ENCODE data around the gene CENPT.
"Not testable (repeated sequence)": the region's sequence is repeated elsewhere in the genome, so short reads cannot be mapped to it uniquely, and the experiment has no call there.

CENPT gene

DNA sequence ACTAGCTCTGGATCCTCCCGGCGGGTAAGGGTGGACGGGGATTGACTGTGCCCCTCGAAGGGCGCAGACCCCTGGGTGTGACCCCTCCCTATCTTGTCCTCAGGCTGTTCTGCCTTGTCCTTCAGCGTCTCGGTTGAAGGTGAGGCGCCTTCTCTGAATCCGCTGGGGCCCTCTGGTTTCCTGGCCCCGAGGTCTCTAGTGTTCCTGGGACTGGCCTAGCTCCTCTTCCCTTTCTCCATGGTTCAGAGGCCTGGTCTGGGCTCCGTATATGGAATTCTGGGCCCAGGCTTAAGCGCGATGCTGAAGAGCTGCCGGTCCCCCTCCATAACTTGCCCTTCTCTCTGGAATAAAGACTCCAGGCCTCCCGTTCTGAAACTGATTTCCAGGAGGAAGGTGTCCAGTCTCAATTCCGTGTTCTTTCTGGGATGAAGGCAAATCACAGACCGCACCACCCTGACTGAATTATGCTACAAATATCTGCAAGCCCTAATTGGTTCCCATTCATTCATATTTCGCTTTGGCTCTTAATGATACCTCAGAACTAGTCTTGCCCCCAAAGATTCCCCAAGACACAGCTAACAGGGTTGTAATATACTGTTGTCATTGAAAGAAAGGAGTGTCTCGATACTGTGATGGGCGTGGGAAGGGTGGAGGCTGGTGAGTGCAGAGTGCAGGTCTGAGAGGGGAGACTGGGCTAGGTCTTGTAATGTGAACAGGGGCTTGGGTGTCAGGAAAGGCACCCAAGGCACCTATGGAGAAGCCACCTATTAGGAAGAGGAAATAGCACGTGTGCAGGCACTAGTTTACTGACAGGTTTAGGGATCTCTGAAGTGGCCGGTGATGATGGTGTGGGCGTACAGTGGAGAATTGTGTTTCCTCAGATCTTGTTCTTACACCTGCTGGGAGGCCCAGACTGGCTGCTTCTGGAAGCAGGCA is 26.2 kb upstream of the CENPT start:
- DNase-seq, result no peak

GRCh38 chr16:67872631-67873434 is 25.3 kb upstream of the CENPT start, which contains the start of gene EDC4:
TSS of gene EDC4 (plus strand) at chr16:67873052. CDS start at chr16:67873262, 210 bp downstream.
- DNase-seq, result no peak

GRCh38 chr16:67872131-67872630 is 24.7 kb upstream of the CENPT start:
- no peak for DNase-seq

DNA sequence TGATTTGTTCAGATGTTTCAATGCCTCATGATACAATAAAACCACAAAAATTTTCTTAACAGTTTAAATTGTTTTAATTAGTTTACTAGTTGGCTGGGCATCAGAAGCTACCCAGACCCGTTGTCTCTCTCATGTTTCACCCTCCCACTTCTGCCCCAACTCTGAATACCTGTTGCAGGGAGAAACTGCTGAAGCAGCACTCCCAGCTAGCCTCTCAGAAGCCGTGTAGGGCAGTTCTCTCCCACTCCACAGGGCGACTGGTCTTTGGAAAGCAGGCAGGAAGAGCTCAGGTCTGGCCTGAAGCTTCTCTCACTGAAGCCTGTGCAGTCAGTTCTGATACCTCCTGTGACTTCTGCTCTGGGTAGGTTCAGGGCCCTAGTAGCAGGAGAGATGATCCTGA is 23.8 kb upstream of the CENPT start:
- no peak for DNase-seq

GRCh38 chr16:67869653-67870052 is 22.2 kb upstream of the CENPT start:
- no peak for DNase-seq

DNA sequence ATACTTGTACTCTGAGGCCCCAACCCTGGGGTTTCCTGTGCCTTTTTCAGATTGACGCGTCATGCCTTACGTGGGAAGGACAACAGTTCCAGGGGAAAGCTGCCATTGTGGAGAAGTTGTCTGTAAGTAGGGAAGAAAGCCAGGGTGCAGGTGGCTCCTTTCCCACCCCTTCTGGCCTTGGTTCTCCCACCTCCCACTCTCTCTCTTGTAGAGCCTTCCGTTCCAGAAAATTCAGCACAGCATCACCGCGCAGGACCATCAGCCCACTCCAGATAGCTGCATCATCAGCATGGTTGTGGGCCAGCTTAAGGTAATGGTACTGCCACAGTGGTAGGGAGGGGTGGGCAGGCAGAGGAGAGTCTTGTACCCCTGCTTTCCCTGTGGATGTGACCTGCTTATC is 20.8 kb upstream of the CENPT start:
- no peak for DNase-seq

- no peak for DNase-seq
Observed at GRCh38 chr16:67865318-67865717, 17.8 kb upstream of the CENPT start.

GRCh38 chr16:67864594-67864993 is 17.1 kb upstream of the CENPT start:
- DNase-seq, result no peak

DNA sequence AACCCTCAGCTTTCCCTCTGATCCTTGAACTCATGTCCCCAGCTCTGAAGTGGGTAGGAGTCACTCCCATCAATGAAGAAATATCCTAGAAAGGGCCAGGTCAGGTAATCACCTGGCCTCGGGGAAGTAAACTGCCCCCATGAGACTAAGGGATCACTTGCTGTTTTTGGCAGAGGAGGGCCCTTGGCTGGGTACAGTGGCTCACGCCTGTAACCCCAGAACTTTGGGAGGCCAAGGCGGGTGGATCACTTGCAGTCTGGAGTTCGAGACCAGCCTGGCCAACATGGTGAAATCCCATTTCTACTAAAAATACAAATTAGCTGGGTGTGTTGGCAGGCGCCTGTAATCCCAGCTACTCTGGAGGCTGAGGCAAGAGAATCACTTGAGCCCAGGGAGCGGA is 16.6 kb upstream of the CENPT start:
- not testable (repeated sequence) for DNase-seq

- DNase-seq, result no peak
Observed at GRCh38 chr16:67862623-67863583, 15.4 kb upstream of the CENPT start.

GRCh38 chr16:67861877-67862276 is 14.4 kb upstream of the CENPT start:
- no peak for DNase-seq

DNA sequence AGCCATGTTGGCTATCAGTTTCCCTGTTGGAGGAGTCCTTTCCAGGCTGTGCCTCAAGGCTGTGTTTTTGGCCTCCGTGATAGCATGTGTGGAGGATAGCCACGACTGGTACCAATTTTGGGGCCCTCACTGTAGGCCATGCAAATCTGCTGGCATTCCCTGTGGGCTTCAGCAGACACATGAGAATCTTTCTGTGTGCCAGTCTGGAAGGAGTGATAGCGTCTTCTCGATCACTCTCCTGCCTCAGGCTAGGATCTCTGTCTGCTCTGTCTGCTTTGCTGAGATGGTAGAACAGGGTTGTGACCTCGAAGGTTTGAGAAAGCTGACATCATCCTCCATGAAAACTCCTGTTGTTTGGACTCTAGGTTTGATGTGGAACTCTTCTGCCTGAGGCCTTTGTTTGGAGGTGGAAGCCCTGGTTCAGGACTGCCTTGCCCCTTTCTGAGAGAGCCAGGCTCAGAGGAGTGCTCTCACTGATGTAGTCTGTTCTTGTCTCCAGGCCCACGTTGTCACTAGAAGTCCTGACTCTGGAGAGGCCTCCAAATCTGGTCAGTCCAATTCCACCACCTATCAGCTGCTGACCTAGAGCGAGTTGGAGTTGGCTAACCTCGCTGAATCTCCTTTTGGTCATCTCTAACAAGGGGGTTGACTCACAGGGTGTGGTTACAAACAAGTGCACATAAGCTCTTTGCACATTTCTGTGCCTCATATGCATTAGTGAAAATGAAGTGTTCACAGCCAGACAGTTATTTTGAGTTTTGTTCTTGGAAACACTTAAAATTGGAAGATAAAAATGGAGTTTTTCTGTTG is 13.3 kb upstream of the CENPT start:
- DNase-seq, result no peak

DNA sequence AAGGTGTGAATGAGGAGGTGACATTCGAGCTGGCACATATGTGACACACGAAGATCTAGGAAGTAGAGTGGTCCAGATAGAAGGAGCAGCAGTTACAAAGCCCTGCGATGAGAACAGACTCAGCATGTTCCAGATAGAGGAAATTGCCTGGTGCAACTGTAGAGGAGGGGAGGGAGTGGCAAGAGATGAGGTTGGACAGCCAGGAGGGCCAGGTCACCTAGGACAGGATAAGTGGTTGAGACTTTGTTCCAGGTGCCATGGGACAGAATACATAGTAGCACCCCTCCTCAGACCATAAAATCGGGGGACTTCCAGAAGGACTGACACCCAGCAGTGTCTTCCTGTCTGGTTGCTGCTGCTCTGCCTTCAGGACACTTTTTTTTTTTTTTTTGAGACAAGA is 11.0 kb upstream of the CENPT start:
- no peak for DNase-seq

GRCh38 chr16:67857547-67858233 is 10.2 kb upstream of the CENPT start:
- DNase-seq, result no peak

DNA sequence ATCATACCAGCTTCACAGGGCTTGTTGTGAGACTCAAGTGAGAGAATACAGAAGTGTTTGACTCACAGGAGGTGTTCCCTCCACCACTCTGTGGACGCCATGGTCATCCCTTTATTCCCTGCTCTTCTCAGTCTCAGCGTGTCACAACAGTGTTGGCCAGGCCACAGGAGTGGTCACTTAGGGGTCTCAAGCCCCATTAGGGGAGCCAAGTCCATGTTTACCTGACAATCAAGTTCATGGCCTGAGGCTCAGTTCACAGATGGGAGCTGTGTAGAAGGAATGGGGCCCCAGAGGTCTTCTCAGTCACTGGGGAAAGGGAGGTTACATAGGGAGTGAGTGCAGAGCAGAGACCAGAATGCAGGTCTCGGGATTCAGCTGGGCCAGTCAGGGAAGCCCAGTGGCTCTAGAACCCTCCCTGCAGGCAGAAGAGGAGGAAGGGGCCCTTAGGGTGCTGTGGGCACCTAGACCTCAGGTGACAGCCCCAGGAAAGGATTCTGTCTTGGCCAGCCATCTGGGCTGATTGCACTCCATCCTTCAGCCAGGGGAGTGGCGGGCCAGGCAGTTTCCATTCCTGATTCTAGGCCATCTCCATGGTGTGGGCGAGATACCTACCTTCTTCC is 9.5 kb upstream of the CENPT start:
- no peak for DNase-seq

DNA sequence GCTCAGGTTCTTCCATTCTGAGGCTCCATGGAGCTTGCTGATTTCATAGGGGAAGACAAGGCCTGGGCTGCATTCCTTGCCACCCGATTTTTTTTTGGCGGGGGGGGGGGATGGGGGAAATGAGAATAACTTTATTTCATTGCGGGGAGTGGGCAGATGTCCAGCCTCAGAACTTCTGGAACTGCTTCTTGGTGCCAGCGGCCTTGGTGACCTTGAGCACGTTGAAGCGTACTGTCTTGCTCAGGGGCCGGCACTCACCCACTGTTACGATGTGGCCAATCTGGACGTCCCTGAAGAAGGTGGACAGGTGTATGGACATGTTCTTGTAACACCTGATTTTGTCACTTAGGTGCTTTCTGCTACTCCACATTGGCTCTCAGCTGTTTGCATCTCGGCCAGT is 8.3 kb upstream of the CENPT start:
- DNase-seq, result no peak

DNA sequence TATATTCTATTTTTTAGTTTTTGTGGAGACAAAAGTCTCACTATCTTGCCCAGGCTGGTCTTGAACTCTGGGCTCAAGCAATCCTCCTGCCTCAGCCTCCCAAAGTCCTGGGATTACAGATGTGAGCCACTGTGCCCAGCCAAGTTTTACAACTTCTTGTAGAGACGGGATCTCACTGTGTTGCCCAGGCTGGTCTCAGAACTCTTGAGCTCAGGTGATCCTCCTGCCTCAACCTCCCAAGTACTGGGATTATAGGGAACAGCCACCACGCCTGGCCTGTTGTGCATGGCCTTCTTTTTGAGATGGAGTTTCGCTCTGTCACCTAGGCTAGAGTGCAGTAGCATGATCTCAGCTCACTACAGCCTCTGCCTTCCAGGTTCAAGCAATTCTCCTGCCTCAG is 6.2 kb upstream of the CENPT start:
- DNase-seq, result no peak

- DNase-seq, result no peak
Observed at GRCh38 chr16:67848118-67848517, 625 bp upstream of the CENPT start.

GRCh38 chr16:67846320-67847063 is 1.0 kb downstream of the CENPT start, which contains the start of gene NUTF2:
TSS of gene NUTF2 (plus strand) at chr16:67846933. CDS start at chr16:67865131, 18,198 bp downstream.
- DNase-seq, result peak; percentile 92

DNA sequence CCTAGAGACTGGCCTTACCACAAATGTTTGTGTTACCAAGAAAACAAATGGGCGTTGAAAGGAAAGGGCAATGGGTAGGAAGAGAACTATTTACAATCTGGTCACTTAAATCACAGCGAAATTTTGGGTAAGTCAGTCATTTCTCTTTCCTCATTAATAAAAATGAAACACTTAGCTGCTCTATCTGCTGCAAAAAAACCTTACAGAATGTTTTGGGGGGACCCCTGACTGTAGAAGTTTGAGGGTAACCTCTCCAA is 1.5 kb downstream of the CENPT start:
- no peak for DNase-seq

Measured in DMS 273 treated with DMSO at 0.1 percent for 48 hours (cell line).